NCI-H2196 (cell line): ENCODE results near the gene CDC14B.
"Not testable (repeated sequence)": the region's sequence is repeated elsewhere in the genome, so short reads cannot be mapped to it uniquely, and the experiment has no call there.

Experiments
- DNase-seq: peaks from one replicate; lab custom pipeline; 2025; ENCODE audit not compliant: unreplicated experiment; lab: John Stamatoyannopoulos, UW

CDC14B gene

DNA sequence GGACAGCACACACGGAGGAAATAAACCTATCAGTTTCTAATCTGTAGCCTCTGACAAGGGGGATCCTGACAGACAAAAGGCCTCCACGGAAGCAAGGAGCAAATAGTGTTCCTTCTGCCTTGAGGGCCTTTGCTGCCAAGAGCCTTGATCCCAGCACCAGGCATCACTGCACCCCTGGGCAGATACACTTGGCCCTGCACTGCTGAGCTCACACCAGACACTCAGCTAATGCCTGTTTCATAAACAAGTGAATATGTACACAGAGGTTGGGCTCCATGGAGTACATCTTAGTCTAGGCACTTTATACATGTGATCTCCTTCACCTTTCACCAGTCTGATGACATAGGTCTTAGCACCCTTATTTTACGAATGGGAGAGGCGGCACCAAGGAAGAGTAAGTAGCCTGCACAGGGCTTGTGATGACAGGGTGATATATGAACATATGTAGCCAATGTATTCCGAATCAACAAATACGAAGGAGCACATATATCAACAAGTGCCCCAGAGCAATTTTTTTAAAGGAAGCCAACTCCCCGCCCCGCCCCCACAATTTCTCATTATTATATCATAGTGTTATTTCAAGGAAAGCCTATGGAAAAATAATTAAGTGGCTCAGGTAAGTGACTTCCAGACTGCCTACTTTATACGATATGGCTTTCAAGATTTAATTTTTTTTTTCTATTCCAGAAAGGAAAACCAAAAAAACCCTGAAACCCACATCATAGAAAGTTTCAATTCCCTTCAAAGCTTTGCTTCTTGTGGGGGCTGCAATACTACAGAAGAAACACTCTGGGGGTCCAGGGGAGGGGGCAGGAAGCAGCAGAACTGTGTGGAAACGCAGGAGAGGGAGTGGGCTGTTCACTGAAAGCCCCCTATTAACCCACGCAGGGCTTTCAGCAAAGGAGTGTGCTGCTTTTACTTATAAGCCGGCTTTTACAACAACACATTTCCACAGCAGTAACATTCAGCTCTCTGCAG, 32.0 kb downstream of the CDC14B start:
- no peak for DNase-seq

DNA sequence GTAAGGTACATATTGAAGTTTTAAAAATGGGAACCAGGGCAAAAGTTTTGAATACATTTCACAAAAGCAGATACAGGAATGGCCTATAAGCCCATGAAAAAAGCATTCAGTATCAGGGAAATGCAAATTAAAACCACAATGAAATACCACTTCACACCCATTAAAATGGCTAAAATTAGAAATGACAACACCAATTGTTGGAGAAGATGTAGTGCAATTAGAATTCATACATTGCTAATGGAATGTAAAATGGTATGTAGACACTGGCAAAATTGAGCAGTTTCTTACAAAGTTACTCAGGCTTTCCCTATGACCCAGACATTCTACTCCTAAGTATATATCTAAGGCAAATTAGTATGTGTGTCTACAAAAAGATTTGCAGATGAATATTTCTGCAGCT, 34.2 kb downstream of the CDC14B start:
- no peak for DNase-seq

DNA sequence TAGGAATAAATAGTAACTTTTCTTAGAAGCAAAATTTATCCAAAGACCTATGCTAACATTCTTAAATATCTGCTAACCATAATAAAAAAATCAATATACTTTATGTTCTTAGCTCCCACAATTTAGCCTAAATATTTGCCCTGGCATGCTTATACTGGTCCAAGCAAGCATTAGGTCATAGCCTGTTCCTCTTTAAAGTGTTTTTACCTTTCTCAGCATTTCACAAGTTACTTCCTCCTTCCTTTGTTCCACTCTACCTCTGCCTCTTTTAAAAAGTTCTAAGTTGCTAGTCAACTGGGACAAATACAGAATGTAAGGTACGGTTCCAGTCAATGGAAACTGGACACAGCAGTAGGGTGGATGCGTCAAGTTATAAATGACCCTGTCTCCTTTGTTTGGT, 37.4 kb downstream of the CDC14B start:
- DNase-seq = not testable (repeated sequence)

DNA sequence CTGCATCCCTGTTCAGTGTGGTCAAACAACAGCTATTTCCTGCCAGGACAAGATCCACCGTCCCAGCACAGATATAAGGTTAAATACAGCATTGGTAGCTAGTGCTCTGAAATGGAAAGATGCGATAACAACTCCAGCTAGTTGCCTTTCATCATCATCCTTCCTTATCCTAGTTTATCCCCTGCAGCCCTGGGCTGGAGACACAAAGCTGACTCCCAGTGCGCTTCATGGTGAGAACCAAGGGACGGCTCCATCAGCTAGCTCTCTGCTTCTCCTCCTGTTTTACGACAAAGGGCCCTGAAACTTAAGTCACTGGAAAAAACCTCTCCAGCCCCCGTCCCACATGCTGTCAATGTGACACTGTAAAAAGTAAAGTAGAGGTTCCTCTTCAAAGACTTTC, 37.9 kb downstream of the CDC14B start:
- no peak for DNase-seq

DNA sequence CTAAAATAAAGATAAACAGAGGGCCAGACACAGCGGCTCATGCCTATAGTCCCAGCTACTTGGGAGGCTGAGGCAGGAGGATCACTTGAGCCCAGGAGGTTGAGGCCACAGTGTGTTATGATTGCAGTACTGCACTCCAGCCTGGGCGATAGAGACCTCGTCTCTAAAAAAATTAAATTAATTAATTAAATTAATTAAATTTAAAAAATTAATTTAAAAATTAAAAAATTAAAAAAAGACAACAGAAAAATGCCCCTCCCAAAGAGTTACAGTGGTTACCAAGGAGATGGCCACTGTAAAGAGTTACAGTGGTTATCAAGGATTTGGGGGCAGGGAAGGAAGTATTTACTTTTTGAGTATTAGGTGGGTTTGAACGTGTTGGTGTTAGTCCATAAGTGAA, 38.3 kb downstream of the CDC14B start:
- no peak for DNase-seq

DNA sequence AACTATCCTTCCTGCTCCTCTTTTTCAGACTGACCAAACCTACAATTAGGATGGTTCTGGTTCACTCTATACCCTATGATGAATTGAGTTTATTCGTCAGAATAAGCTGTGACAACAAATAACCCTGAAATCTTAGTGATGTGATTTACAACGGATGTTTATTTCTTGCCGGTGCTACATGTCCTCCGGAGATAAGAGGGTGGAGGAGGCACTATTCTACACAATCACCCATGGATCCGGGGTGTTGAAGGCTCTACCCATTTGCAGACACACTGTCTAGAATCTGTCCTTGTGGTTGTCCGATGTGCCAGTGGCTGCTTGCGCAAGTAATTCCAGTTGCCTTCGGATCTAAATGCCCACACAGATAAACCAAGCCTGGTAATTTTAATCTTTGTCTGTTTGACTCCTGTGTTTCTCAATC, 44.7 kb downstream of the CDC14B start:
- DNase-seq = no peak

DNA sequence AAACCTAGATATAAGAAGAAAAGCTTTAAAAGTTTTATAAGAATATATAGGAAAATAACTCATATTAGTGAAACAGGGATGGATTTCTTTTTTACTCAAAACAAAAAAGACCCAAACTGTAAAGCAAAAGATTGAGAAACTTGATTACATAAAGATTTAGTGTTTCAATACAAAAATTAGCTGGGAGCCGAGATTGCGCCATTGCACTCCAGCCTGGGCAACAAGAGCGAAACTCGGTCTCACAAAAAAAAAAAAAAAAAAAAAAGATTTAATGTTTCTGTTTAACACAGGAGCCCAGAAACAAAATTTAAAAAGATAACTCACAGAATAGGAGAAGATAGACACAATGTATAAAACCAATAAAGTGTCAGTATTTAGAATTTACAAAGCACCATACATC, 45.2 kb downstream of the CDC14B start:
- DNase-seq = no peak

DNA sequence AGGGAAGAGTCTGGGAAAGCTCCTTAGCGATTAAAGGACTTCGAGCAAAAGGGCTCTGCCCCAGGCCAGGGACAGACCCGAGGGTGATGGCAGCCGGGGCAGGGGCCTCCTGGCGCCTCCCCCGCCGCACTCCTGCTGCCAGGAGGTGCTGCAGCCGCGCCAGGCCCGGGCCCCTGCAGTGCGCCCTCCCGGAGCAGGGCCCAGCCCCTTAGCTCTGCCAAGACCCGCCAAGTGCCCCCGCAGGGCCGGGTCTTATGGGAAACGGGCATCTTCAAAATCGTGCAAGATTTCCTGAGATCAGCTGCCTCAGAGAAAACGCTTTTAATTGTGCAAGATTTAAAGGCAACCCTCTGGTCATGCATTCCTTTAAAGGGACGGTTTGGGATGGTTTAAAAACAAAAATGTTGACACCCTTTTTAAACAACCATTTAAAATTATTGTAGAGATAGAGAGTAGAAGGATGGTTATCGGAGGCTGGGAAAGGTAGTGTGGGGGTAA, 52.4 kb downstream of the CDC14B start:
- no peak for DNase-seq

DNA sequence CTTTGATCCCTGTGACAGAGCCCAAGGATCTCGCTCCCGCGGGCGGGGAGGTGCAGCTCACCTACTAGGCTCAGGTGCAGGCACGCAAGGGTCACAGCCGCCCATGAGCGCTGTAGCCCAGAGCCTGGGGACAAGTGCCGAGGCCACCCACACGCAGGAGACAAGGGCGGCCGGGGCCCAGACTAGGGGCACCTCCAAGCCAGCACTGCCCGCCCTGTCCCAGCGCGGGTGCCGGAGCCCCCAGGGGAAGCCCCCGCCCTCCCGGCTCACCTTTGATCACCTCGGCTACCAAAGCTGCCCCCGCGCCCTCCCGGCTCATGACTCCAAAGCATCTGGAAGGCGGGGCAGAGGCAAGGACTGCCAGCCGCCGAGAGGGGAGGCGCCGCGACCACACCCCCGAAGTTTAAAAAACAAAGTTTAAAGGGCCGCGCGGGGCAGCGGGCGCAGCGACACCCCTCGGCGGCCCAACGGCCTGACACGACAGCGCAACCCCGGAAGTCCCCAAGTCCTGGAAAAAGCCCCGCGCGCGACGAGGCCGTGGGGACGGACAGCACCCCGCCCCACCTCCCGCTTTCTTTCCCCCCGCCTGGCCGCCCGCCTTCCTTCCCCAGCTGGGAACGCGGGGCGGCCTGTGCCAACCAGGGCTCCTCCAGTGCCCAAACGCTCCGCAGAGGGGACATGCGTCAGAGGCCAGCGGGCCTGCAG, 53.0 kb downstream of the CDC14B start:
- DNase-seq = no peak

DNA sequence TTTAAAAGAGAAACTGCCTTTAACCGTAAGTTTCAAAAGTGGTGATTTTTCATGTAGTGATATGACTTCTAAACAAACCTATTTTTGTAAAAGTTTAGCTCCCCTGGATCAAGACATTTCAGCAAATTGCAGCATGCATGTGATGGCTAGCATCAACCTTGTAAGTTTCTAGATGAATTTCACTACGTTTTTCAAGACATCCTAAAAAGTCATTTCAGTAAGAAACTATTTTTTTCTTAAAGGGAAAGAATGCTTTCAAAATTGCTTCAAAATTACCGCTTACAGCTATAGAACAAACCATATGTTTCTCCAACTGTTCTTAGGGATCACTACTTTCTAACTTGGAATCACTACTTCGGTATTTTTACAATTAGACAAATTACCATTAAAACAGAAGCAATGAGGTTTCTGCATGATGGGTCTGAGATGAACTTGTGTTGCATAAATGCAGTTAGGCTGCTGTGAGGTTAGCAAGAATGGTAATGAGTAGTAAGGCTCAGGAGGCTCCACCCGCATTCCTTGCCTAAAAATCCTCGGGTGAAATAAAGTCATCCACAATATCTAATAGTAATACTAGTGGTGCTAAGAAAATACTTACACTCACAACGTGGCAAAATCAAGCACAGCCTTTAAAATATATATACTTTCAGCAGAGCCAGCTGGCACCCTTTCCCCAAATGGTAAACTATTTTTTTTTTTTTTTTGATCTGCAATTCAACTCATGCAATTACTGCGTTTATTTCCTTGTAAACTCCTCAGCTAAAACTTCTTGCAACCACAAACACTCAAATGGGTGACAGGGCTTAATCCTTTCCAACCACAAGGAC, 53.8 kb downstream of the CDC14B start:
- no peak for DNase-seq

DNA sequence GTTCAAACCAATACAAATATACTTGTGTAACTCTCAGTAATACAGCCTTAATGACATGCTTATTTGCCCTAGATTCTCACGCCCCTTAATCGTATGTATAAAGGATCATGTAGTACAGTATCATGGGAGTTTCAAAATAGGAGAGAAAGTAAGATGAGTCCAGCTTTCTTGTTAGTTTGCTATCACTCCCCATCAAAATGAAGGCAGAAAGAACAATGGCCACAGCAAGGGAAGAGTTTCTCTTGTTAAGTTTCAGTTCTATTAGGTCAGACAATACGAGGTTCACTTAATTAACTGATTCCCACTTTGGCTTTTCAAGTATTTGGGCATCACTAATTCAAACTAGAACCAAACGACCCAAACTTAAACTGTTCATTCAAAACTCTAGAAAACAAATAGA, 55.4 kb downstream of the CDC14B start:
- DNase-seq = no peak

DNA sequence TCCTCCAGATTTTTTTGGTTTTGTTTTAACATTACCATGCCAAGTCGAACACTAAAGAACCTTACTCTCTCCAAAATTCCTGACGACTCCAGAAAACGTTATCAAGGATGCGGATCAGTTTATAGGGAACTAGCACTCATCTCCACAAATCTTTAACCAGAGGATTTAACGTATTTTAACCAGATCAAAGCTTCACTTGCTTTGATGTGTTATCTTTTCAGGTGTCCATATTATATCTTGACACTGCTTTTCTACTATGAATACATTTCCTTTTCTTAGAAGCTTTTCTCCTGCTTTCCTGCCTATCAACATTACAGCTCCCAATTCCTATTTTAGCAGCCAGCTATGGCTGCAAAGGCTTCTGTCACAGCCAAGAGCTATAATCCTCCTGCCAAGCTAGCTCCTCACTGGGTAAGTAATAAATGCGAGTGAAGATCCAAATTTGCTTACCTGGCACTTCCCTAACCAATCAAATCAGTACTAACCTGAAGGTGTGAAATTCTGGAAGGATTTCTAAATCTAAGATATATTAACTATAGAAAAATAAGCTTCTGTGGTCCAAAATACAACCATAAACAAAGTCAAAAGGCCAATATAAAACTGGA, 60.2 kb downstream of the CDC14B start:
- no peak for DNase-seq

DNA sequence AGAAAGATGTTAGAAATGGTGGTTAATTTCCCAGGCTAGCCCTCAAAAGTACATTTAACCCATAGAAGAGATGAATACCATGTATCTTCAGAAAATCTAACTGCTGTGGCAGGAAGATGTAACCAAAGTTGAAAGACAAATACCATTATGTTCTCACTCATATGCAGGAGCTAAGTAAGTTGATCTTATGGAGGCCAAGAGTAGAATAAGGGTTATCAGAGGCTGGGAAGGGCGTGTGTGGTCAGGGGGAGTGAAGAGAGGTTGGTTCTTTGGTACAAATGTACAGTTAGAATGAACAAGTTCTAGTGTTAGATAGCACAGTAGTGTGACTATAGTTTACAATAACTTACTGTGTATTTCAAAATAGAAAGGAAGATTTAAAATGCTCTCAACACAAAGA, 61.7 kb downstream of the CDC14B start:
- no peak for DNase-seq

DNA sequence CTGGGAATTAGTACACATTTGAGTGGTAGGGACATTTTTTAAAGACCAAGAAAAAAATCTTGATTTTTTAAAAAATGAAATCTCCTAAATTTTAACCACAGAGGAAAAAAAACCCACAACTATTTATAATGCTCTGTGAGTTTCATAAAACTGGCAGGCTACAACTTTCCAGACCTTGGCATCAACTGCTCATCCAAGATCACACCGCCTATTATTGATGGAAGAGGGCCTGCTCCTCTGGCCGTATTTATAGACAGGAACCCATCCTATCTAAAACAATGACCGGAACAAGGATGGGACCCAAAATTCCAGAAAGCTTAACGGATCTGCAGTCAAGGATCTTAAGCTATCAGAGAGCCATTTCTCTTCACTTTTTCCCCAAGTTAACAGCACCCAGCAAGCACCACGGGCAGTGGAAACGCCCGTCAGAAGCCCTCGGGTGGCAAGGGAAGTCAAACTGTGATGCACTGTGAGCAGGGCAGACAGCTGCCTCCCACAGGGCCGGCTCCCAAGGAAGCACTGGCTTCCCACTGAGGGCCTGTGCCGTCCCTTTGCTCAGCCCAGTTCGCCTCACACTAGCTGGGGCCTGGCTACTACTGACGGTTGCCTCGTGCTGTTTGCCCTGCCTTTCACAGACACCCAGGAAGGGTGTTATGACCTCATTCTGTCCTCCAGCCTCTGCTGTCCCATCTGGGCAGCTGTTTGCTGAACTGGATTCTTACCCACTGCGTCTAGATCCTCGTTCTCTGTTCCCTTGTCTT, 62.8 kb downstream of the CDC14B start:
- DNase-seq = no peak

DNA sequence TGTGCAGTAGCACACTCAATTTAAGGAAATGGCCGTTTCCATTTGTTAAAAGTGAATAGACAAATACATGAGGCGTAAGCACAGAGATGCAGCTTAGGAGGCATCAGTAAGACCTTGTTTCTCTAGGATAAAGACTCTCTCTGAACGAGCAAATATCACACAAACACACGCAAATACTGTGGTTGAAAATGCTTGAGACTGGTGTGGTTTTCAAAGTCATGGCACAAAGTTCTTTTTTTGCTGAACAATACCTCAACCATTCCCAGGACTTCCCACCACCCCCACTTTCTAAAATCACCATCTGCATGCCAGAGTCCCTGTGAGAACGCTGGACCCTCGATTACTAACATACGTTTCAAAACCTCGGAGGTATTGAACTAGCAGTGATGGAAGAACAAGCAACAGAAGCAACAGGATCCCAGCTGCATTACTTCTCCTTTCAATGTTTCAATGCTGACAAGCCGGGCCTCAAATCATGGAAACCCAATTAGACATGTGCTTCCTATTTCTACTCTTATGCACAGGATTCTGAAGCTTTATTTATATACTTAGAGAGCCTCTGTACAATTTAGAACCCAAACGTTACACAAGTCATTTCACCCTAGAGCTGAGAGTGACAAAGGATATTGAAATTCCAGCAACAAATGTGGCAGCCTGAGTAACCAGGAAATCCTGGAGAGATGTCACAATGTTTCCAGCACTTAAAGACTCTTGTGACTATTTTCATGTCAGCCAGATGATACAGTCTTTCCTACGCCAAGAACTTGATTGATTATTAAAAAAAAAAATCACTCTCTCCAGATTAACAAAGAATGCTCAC, 63.9 kb downstream of the CDC14B start:
- no peak for DNase-seq

DNA sequence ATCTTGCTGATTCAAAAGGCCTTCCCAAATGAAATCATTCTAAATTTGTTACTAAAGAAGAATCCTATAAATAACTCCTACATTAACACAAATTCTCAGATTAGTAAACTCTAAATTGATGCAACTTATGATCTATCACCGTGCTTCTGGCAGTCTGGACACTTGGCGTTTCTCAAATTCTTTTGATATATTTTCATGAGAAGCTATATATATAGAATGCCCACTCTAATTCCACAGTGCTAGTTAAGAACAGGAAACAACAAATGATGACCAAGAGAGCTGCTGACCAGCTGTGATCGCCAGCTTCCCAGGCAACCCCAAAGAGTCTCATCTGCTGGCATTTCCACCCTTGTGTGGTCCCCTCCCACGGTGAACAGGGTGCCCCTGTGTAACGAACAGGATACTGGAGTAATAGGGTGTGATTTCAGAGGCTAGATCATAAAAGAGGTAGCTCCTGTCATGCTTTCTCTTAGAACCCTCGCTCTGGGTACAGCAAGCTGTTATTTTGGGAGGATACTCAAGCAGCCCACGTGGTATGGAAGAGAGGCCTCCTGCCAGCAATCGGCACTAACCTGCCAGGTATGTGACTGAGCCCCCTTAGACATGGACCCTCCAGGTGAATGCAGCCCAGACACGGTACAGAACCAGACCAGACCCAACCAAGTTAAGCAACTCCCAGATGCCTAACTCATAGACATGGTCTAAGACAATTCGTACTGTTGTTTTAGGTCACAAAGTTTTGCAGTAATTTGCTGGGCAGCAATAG, 64.7 kb downstream of the CDC14B start:
- no peak for DNase-seq

DNA sequence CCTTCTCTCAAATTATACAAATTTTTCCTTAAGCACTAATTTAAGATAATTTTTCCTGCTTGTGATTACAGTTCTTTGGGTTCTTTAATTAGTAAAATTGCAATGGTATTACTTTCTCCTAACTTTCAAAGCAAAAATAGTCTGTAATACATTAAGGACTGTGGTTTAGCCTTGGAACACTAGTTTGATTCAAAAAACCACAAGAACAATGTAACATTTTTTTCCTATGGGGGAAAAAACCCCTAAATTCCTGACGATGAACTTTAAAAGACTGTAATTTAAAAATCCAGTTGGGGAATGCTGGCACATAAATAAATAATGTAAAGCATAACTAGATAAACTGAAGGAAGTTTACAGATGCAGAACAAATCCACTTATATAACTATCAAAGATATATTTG, 65.3 kb downstream of the CDC14B start:
- no peak for DNase-seq

DNA sequence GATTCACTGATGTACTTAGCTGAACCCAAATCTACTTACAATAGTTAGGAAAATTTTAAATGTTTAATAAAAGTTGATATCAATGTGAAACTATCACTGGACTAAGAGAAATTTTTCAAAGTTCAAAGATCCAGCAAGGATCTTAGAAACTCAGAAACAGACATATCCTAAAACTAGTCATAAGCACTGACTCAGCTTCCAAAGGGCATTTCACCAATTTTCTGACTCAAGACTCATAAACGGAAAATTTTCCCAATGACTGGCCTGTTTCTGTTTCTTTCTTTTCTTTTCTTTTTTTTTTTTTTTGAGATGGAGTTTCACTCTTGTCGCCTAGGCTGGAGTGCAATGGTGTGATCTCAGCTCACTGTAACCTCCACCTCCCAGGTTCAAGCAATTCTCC, 66.6 kb downstream of the CDC14B start:
- no peak for DNase-seq

DNA sequence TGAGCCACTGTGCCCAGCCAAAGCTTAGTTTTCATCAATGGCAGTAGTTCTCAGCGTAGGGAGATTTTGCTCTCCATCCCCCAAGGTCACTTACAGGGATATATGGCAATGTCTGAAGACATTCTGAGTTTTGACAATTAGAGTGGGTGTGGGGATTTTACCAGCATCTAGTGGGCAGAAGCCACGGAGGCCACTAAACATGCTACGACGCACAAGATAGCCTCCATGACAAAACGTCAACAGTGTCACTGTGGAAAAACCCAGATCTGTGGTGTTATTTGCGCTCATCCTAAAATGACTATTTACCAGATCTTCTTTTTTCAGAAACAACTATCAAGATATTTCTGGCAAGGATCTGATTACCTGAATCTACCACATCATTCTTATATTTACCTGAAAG, 68.2 kb downstream of the CDC14B start:
- DNase-seq = no peak
